NCI-H82 treated with DMSO at 0.1 percent for 48 hours (cell line): ENCODE measurements around the gene CHST11.
"Not testable (repeated sequence)": the region's sequence is repeated elsewhere in the genome, so short reads cannot be mapped to it uniquely, and the experiment has no call there.

Experiments
- DNase-seq: peaks from one replicate; lab custom pipeline; 2025; ENCODE audit not compliant: unreplicated experiment; lab: John Stamatoyannopoulos, UW

CHST11 gene

GRCh38 chr12:104600036-104600712, 143.4 kb downstream of the CHST11 start:
- no peak for DNase-seq

GRCh38 chr12:104600790-104601739, 144.3 kb downstream of the CHST11 start:
- no peak for DNase-seq

- DNase-seq = no peak
These were observed 145.7 kb downstream of the CHST11 start for GRCh38 chr12:104602406-104602805.

GRCh38 chr12:104602896-104603295, 146.1 kb downstream of the CHST11 start:
- no peak for DNase-seq

GRCh38 chr12:104603545-104603973, 146.8 kb downstream of the CHST11 start:
- no peak for DNase-seq

GRCh38 chr12:104604070-104604994, 147.6 kb downstream of the CHST11 start:
- no peak for DNase-seq

GRCh38 chr12:104604995-104605675, 148.4 kb downstream of the CHST11 start:
- DNase-seq = no peak

GRCh38 chr12:104605685-104606084, 148.9 kb downstream of the CHST11 start:
- no peak for DNase-seq

- peak; percentile 96 for DNase-seq
These were observed 152.2 kb downstream of the CHST11 start for GRCh38 chr12:104608998-104609397.

GRCh38 chr12:104609445-104609844, 152.7 kb downstream of the CHST11 start:
- DNase-seq = no peak

GRCh38 chr12:104610513-104611235, 153.9 kb downstream of the CHST11 start:
- no peak for DNase-seq

GRCh38 chr12:104611671-104612070, 154.9 kb downstream of the CHST11 start:
- DNase-seq = no peak

- DNase-seq = not testable (repeated sequence)
These were observed 156.6 kb downstream of the CHST11 start for GRCh38 chr12:104613372-104613771.

- no peak for DNase-seq
These were observed 158.4 kb downstream of the CHST11 start for GRCh38 chr12:104615048-104615561.

GRCh38 chr12:104618691-104619090, 161.9 kb downstream of the CHST11 start:
- DNase-seq = no peak

- no peak for DNase-seq
These were observed 162.6 kb downstream of the CHST11 start for GRCh38 chr12:104619305-104619704.

- peak; percentile 94 for DNase-seq
These were observed 164.2 kb downstream of the CHST11 start for GRCh38 chr12:104620837-104621531.

- DNase-seq = no peak
These were observed 166.2 kb downstream of the CHST11 start for GRCh38 chr12:104622928-104623327.

GRCh38 chr12:104623883-104624282, 167.1 kb downstream of the CHST11 start:
- DNase-seq = no peak
